HEK293T (cell line): ENCODE results near the gene NEB.

Experiments used
- ELF4 ChIP-seq: fragments of 450-650 bp; IDR thresholded peaks from 2 replicates; pipeline ENCODE4 v1.6.1; 2017; ENCODE audit warnings: antibody characterized with exemption
- FOXK2 ChIP-seq: fragments of 450-650 bp; IDR thresholded peaks from 2 replicates; pipeline ENCODE4 v1.6.1; 2016; ENCODE audit warnings: mild to moderate bottlenecking
- HDGF ChIP-seq: fragments of 450-650 bp; IDR thresholded peaks from 2 replicates; pipeline ENCODE4 v1.6.1; 2017; ENCODE audit warnings: antibody characterized with exemption, borderline replicate concordance
- L3MBTL2 ChIP-seq: fragments of 450-650 bp; conservative IDR thresholded peaks from 2 replicates; pipeline ENCODE4 v1.6.1; 2016; ENCODE audit warnings: mild to moderate bottlenecking
- ZNF384 ChIP-seq: fragments of 450-650 bp; IDR thresholded peaks from 2 replicates; pipeline ENCODE4 v1.6.1; 2016
- TF ChIP-seq, protein P1 (sequence below): fragments of 450-650 bp; IDR thresholded peaks from 2 replicates; pipeline ENCODE4 v1.6.1; 2016

DNA sequence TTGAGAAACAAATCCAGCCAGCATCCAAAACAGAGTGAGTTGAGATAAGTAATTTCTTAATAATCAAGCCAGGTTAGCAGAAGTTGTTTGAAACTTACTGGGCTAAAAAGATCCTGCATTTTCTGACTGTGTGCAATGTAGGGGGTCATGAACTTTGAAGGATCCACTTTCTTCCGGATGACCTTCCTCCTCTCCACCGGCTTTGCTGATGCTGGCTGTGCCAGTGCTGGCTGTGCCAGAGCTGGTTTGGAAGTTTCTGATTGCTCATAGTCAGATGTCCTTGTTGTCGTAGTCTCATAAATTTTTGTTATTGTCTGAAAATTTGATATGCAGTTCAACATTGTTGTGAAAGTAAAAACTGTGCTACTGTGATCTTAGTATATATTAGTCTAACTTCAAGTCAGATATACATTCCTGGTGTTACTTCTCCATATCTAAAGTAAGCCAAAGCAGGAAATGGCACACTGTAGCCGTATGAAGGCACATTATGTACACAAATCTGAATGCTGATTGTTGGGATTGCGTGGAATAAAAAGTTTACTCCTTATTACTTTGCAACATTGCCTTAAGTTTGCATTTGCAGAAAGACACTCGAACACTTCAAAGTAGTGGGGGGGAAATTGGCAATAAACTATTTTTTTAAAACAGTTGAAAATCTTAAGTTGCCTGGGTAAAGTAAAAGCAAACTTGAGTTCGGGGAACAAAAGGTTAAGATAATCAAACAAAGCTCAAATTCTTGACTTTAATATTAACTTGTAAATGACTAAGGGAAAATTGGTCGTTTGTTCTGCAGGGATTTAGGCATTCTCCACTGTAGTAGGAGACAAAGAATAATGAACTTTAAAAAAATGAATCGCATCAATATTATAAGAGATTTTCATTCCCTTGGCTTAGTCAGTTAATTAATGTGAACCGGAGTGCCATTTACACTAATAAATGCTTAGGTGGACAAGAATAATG, 6.4 kb downstream of the NEB start:
- TF ChIP-seq, protein P1, sequence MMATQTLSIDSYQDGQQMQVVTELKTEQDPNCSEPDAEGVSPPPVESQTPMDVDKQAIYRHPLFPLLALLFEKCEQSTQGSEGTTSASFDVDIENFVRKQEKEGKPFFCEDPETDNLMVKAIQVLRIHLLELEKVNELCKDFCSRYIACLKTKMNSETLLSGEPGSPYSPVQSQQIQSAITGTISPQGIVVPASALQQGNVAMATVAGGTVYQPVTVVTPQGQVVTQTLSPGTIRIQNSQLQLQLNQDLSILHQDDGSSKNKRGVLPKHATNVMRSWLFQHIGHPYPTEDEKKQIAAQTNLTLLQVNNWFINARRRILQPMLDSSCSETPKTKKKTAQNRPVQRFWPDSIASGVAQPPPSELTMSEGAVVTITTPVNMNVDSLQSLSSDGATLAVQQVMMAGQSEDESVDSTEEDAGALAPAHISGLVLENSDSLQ, result no peak
- TF ChIP-seq ELF4 (no peak), FOXK2 (no peak), ZNF384 (no peak), L3MBTL2 (no peak), HDGF (no peak)
